ENCODE measurements around the gene DSCAML1.

DNA sequence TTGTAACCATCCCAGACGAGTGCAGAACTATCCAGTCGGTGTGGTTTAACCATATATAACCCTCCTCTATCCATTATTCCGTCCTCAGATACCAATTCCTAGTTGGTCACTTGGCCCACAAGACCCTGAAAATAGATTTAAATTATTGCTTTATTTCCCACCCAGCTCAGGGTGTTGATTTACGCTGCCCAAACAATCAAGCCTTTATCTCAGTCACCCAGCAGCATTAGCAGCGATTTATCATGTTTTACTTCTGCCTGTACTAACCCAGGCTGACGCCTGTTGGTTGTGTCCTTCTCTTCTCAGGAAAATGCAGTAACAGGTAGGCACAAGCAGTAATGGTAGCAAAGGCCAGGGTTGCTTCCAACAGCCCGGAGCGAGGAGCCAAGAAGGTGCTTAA is 81.2 kb downstream of the DSCAML1 start:
- TF ChIP-seq, protein P1, sequence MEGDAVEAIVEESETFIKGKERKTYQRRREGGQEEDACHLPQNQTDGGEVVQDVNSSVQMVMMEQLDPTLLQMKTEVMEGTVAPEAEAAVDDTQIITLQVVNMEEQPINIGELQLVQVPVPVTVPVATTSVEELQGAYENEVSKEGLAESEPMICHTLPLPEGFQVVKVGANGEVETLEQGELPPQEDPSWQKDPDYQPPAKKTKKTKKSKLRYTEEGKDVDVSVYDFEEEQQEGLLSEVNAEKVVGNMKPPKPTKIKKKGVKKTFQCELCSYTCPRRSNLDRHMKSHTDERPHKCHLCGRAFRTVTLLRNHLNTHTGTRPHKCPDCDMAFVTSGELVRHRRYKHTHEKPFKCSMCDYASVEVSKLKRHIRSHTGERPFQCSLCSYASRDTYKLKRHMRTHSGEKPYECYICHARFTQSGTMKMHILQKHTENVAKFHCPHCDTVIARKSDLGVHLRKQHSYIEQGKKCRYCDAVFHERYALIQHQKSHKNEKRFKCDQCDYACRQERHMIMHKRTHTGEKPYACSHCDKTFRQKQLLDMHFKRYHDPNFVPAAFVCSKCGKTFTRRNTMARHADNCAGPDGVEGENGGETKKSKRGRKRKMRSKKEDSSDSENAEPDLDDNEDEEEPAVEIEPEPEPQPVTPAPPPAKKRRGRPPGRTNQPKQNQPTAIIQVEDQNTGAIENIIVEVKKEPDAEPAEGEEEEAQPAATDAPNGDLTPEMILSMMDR (conservative IDR thresholded peaks at IDR 0.05; ENCODE audit: low read length): no peak
- TF ChIP-seq EZH2phosphoT487 (IDR thresholded peaks at IDR 0.05; ENCODE audit: borderline replicate concordance, low read depth, low read length): no peak

Measured in OCI-LY7 (cell line).